HCT116 (cell line): ENCODE measurements around the gene ZNHIT6. TPM values are rescaled to one million over a fixed set of nuclear protein-coding genes. Genes with fewer than 3 reads are reported as not detected.

Experiments used
- ATAC-seq: fragments of 200-7000 bp; cut with Tn5 transposase; 2 replicates; pipeline ENCODE4 v1.9.1; 2020; ENCODE audit warnings: mild to moderate bottlenecking, moderate library complexity
- BruUV-seq: library from RNA; stranded (reverse); fragments of 400-500 nt; replicated peaks from 2 replicates; lab custom pipeline; 2021; lab: Mats Ljungman, UMichigan
- CTCF ChIA-PET: fragments of 300-600 bp; sonication (Branson Sonifier 250); formaldehyde crosslinking; loops from one replicate; lab custom pipeline; 2021; ENCODE audit warnings: antibody characterized with exemption; lab: Charles Lee
- POLR2A ChIA-PET: fragments of 300-600, 350-600 bp; sonication (Branson Sonifier 250); formaldehyde crosslinking; loops from one replicate; lab custom pipeline; 2021; ENCODE audit warnings: antibody characterized with exemption; lab: Charles Lee
- RAD21 ChIA-PET, 2 experiments: fragments of 300-600 bp; sonication (Branson Sonifier 250); formaldehyde crosslinking; loops; one replicate each; lab custom pipeline; 2023; ENCODE audit warnings: low total read pairs in 2 of 2; ENCODE audit not compliant: uncharacterized antibody in 2 of 2, unreplicated experiment in 2 of 2, low non-redundant PET in 1 of 2; lab: Charles Lee
- DNase-seq: peaks from one replicate; pipeline ENCODE4 v3.0.0-alpha.2; 2010; ENCODE audit warnings: low read depth, low spot score
- H2AFZ ChIP-seq: fragments of 200-600 bp; shearing (Covaris generic), sonication (generic); 2 replicates; pipeline ENCODE4 v1.6.1; 2017; ENCODE audit warnings: low read depth, mixed run types, mixed read lengths, antibody characterized with exemption, low read length; ENCODE audit not compliant: poor library complexity, severe bottlenecking
- H3K27ac ChIP-seq: 2 replicates; pipeline ENCODE4 v1.5.1; 2012; ENCODE audit warnings: low read depth, low read length
- H3K27me3 ChIP-seq: fragments of 200-600 bp; sonication (generic); 2 replicates; pipeline ENCODE4 v1.6.1; 2016; ENCODE audit warnings: mixed run types, low read length, mixed read lengths; ENCODE audit not compliant: insufficient read depth
- H3K36me3 ChIP-seq, 2 experiments: fragments of 200-500 bp in 1 of 2; fragments of 200-600 bp in 1 of 2; sonication (Bioruptor generic) in 1 of 2; sonication (generic) in 1 of 2; 2 replicates each; pipeline versions ENCODE4 v1.5.1 to v1.6.1; 2014 to 2016; ENCODE audit warnings: low read length in 2 of 2, inconsistent platforms in 1 of 2, mixed read lengths in 1 of 2, mixed run types in 1 of 2; ENCODE audit not compliant: insufficient read depth in 2 of 2, control insufficient read depth in 1 of 2
- H3K4me1 ChIP-seq, 2 experiments: fragments of 200-600 bp in 1 of 2; sonication (generic) in 1 of 2; 2 replicates each; pipeline versions ENCODE4 v1.5.1 to v1.6.1; 2012 to 2017; ENCODE audit warnings: low read length in 2 of 2, inconsistent platforms in 1 of 2, mild to moderate bottlenecking in 1 of 2, mixed read lengths in 1 of 2, mixed run types in 1 of 2, moderate library complexity in 1 of 2; ENCODE audit not compliant: insufficient read depth in 2 of 2, control insufficient read depth in 1 of 2
- H3K4me2 ChIP-seq: fragments of 200-600 bp; sonication (generic); 2 replicates; pipeline ENCODE4 v1.6.1; 2017; ENCODE audit warnings: mixed run types, low read length, mixed read lengths
- H3K4me3 ChIP-seq, 2 experiments: fragments of 200-600 bp in 1 of 2; sonication (generic) in 1 of 2; replicated peaks in 1 of 2; 2 replicates each; pipeline ENCODE4 v1.5.1; 2011 to 2016; ENCODE audit warnings: low read length in 2 of 2, control low read depth in 1 of 2, low read depth in 1 of 2, mild to moderate bottlenecking in 1 of 2, mixed read lengths in 1 of 2, mixed run types in 1 of 2
- H3K79me2 ChIP-seq: fragments of 200-600 bp; sonication (generic); 2 replicates; pipeline ENCODE4 v1.6.1; 2017; ENCODE audit warnings: mild to moderate bottlenecking, mixed run types, low read length, moderate library complexity, mixed read lengths; ENCODE audit not compliant: insufficient read depth
- H3K9ac ChIP-seq: fragments of 200-600 bp; sonication (generic); 2 replicates; pipeline ENCODE4 v1.6.1; 2016; ENCODE audit warnings: low read length, mixed read lengths
- H3K9me2 ChIP-seq: fragments of 200-600 bp; sonication (generic), shearing (Covaris generic); 2 replicates; pipeline ENCODE4 v1.6.1; 2017; ENCODE audit warnings: mixed run types, mild to moderate bottlenecking, moderate library complexity; ENCODE audit not compliant: insufficient read depth
- H3K9me3 ChIP-seq, 2 experiments: fragments of 200-500 bp in 1 of 2; fragments of 200-600 bp in 1 of 2; sonication (Bioruptor generic) in 1 of 2; sonication (generic) in 1 of 2; 2 replicates each; pipeline ENCODE4 v1.6.1; 2014 to 2017; ENCODE audit warnings: low read length in 2 of 2, mixed read lengths in 2 of 2, inconsistent platforms in 1 of 2, low read depth in 1 of 2, mild to moderate bottlenecking in 1 of 2, mixed run types in 1 of 2, moderate library complexity in 1 of 2; ENCODE audit not compliant: control insufficient read depth in 1 of 2, insufficient read depth in 1 of 2
- H4K20me1 ChIP-seq: fragments of 200-600 bp; sonication (generic), shearing (Covaris generic); 2 replicates; pipeline ENCODE4 v1.6.1; 2017; ENCODE audit warnings: mixed run types, mild to moderate bottlenecking, moderate library complexity; ENCODE audit not compliant: insufficient read depth
- ATF3 ChIP-seq: IDR thresholded peaks from 2 replicates; pipeline ENCODE4 v1.6.1; 2012
- CEBPB ChIP-seq: IDR thresholded peaks from 2 replicates; pipeline ENCODE4 v1.6.1; 2012; ENCODE audit warnings: low read depth
- EGR1 ChIP-seq: IDR thresholded peaks from 2 replicates; pipeline ENCODE4 v1.6.1; 2012; ENCODE audit warnings: low read depth
- ELF1 ChIP-seq: IDR thresholded peaks from 2 replicates; pipeline ENCODE4 v1.6.1; 2012; ENCODE audit warnings: low read depth, borderline replicate concordance
- EZH2 ChIP-seq: fragments of 200-600 bp; sonication (generic); IDR thresholded peaks from 2 replicates; pipeline ENCODE4 v1.6.1; 2017; ENCODE audit warnings: antibody characterized with exemption, mixed run types
- EZH2phosphoT487 ChIP-seq: fragments of 200-600 bp; IDR thresholded peaks from 2 replicates; pipeline ENCODE4 v1.6.1; 2018; ENCODE audit warnings: antibody characterized with exemption, borderline replicate concordance
- FOSL1 ChIP-seq: IDR thresholded peaks from 2 replicates; pipeline ENCODE4 v1.6.1; 2012; ENCODE audit warnings: low read depth
- JUND ChIP-seq: IDR thresholded peaks from 2 replicates; pipeline ENCODE4 v1.6.1; 2012
- POLR2A ChIP-seq: IDR thresholded peaks from 2 replicates; pipeline ENCODE4 v1.7.0; 2011; ENCODE audit warnings: borderline replicate concordance; ENCODE audit not compliant: insufficient read depth, insufficient read length; ENCODE audit errors: extremely low read depth
- POLR2AphosphoS5 ChIP-seq: IDR thresholded peaks from 2 replicates; pipeline ENCODE4 v1.6.1; 2011; ENCODE audit warnings: mild to moderate bottlenecking, low read depth, low read length, moderate library complexity
- RAD21 ChIP-seq: IDR thresholded peaks from 2 replicates; pipeline ENCODE4 v1.6.1; 2012; ENCODE audit warnings: low read depth, mild to moderate bottlenecking
- REST ChIP-seq: IDR thresholded peaks from 2 replicates; pipeline ENCODE4 v1.6.1; 2012; ENCODE audit warnings: low read depth
- SIN3A ChIP-seq: IDR thresholded peaks from 2 replicates; pipeline ENCODE4 v1.6.1; 2012; ENCODE audit warnings: low read depth
- SP1 ChIP-seq: IDR thresholded peaks from 2 replicates; pipeline ENCODE4 v1.6.1; 2012; ENCODE audit warnings: low read depth
- SRF ChIP-seq: IDR thresholded peaks from 2 replicates; pipeline ENCODE4 v1.6.1; 2012; ENCODE audit warnings: low read depth
- TCF7L2 ChIP-seq: IDR thresholded peaks from 2 replicates; pipeline ENCODE4 v1.7.0; 2011; ENCODE audit warnings: borderline replicate concordance, inconsistent platforms; ENCODE audit not compliant: insufficient read depth, insufficient read length; ENCODE audit errors: extremely low read depth
- ZFX ChIP-seq: fragments of 450-650 bp; IDR thresholded peaks from 2 replicates; pipeline ENCODE4 v1.6.1; 2017
- ZNF274 ChIP-seq: fragments of 200-500 bp; sonication (Bioruptor generic); IDR thresholded peaks from 2 replicates; pipeline ENCODE4 v1.6.1; 2014; ENCODE audit warnings: mild to moderate bottlenecking, low read depth, low read length, inconsistent platforms
- intact Hi-C: fragments of 100-400 bp; cut with micrococcal nuclease; formaldehyde crosslinking; loops from 2 replicates; pipeline ENCODE4 v1.10.0; 2022
- total RNA-seq: library from RNA; stranded (reverse); gene quantifications from one replicate; pipeline ENCODE4 v1.2.1, GENCODE V29; 2021; ENCODE audit not compliant: unreplicated experiment
- TF ChIP-seq, protein P1 (sequence below), 3 experiments: fragments of 200-600 bp in 1 of 3; sonication (generic) in 1 of 3; IDR thresholded peaks in 2 of 3; conservative IDR thresholded peaks in 1 of 3; 2 replicates each; pipeline ENCODE4 v1.5.1; 2012 to 2017; ENCODE audit warnings: low read depth in 2 of 3, low read length in 2 of 3, antibody characterized with exemption in 1 of 3, borderline replicate concordance in 1 of 3, control low read depth in 1 of 3, mild to moderate bottlenecking in 1 of 3, mixed read lengths in 1 of 3, mixed run types in 1 of 3, moderate library complexity in 1 of 3; ENCODE audit not compliant: insufficient read depth in 1 of 3
- TF ChIP-seq, protein P2 (sequence below): IDR thresholded peaks from 2 replicates; pipeline ENCODE4 v1.6.1; 2012
- TF ChIP-seq, protein P3 (sequence below): IDR thresholded peaks from 2 replicates; pipeline ENCODE4 v1.6.1; 2011; ENCODE audit warnings: mild to moderate bottlenecking, low read length, moderate library complexity; ENCODE audit not compliant: insufficient replicate concordance; ENCODE audit errors: extremely low read depth

Gene ZNHIT6
- total RNA-seq, 1 experiment from 2014 or later: 18.4 TPM

DNA sequence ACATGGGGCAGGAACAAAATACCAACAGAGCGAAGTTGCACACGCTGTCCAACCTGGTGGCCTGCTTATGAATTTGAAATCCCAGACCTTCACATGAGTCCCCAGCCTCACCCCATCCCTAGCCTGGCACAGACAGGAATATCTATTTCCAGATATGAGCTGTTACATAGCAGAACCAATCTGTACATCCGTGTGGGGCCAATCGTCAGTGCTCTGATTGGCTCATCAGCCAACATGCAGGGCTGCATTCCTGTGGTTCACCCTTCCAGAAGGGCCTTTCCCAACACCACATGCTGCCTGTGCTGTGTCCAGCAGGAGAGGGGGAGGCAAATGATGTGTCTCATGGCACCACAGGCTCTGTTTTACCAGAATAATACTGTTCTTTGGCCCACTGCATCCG, 96.4 kb downstream of the ZNHIT6 start:
- peak overlapping the region; percentile 10; the same call in 1 of the 2 replicates for H3K9ac ChIP-seq
- no peak overlapping the region for H3K4me3 ChIP-seq
- TF ChIP-seq TCF7L2 (no peak), ELF1 (no peak), ZNF274 (no peak), SRF (no peak), EZH2 (no peak), POLR2A (no peak), REST (no peak), RAD21 (no peak), POLR2AphosphoS5 (no peak), EGR1 (no peak), JUND (peak; percentile 4; the same call in 1 of the 2 replicates), FOSL1 (no peak; the same call in 1 of the 2 replicates), ATF3 (no peak), SP1 (peak; percentile 67), SIN3A (no peak), EZH2phosphoT487 (no peak), CEBPB (peak; percentile 67; the same call in 1 of the 2 replicates), ZFX (no peak)
- TF ChIP-seq, protein P1, sequence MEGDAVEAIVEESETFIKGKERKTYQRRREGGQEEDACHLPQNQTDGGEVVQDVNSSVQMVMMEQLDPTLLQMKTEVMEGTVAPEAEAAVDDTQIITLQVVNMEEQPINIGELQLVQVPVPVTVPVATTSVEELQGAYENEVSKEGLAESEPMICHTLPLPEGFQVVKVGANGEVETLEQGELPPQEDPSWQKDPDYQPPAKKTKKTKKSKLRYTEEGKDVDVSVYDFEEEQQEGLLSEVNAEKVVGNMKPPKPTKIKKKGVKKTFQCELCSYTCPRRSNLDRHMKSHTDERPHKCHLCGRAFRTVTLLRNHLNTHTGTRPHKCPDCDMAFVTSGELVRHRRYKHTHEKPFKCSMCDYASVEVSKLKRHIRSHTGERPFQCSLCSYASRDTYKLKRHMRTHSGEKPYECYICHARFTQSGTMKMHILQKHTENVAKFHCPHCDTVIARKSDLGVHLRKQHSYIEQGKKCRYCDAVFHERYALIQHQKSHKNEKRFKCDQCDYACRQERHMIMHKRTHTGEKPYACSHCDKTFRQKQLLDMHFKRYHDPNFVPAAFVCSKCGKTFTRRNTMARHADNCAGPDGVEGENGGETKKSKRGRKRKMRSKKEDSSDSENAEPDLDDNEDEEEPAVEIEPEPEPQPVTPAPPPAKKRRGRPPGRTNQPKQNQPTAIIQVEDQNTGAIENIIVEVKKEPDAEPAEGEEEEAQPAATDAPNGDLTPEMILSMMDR (IDR thresholded peaks at IDR 0.05 in 2 of 3, conservative IDR thresholded peaks at IDR 0.05 in 1 of 3; ENCODE audit: borderline replicate concordance in 1 of 3, insufficient read depth in 1 of 3, low read depth in 2 of 3, low read length in 2 of 3): no peak
- TF ChIP-seq, protein P2, sequence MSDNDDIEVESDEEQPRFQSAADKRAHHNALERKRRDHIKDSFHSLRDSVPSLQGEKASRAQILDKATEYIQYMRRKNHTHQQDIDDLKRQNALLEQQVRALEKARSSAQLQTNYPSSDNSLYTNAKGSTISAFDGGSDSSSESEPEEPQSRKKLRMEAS: peak; percentile 87
- TF ChIP-seq, protein P3, sequence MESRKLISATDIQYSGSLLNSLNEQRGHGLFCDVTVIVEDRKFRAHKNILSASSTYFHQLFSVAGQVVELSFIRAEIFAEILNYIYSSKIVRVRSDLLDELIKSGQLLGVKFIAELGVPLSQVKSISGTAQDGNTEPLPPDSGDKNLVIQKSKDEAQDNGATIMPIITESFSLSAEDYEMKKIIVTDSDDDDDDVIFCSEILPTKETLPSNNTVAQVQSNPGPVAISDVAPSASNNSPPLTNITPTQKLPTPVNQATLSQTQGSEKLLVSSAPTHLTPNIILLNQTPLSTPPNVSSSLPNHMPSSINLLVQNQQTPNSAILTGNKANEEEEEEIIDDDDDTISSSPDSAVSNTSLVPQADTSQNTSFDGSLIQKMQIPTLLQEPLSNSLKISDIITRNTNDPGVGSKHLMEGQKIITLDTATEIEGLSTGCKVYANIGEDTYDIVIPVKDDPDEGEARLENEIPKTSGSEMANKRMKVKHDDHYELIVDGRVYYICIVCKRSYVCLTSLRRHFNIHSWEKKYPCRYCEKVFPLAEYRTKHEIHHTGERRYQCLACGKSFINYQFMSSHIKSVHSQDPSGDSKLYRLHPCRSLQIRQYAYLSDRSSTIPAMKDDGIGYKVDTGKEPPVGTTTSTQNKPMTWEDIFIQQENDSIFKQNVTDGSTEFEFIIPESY: no peak

More for the DNA sequence above, 96.4 kb downstream of the ZNHIT6 start:
- ChIA-PET POLR2A (interaction anchor here (1.2 to 1.5 kb wide), 2 partner anchors 28 to 31 kb away, joined by 3 to 5 read pairs; partner anchors contain the start of gene CCN1), RAD21 (interaction anchor here in 1 of 2 experiments (1.7 kb wide), 1 partner anchor 81 kb away, joined by 5 read pairs; no protein-coding TSS in a partner anchor), CTCF (interaction anchor here (1.1 to 2.5 kb wide), 3 partner anchors 31 to 96 kb away, joined by 3 to 15 read pairs (median 4); partner anchors contain the start of genes CCN1 and ZNHIT6)
- H2AFZ ChIP-seq: no peak overlapping the region
- no peaks in the 10 kb centered on the region for H3K27me3 ChIP-seq
- intact Hi-C loops: loop anchor here (5.0 kb wide), 1 partner anchor 80 kb away; no protein-coding TSS in a partner anchor
- no peaks in the 10 kb centered on the region for H3K79me2 ChIP-seq
- no peaks in the 10 kb centered on the region for H4K20me1 ChIP-seq
- peaks cover 36 to 56% of the 10 kb centered on the region in 2 experiments for H3K4me1 ChIP-seq
- ATAC-seq: peak; percentile 55
- H3K27ac ChIP-seq: no peak overlapping the region
- H3K9me3 ChIP-seq: no peaks in the 10 kb centered on the region
- no peaks in the 10 kb centered on the region for H3K36me3 ChIP-seq
- peak; percentile 57 for DNase-seq
- no TSS peak for BruUV-seq
- peak overlapping the region; percentile 45 for H3K4me2 ChIP-seq
- H3K9me2 ChIP-seq: no peaks in the 10 kb centered on the region
